OCI-LY1 (cell line): ENCODE results near the gene LPIN3.

Experiments
- H2AFZ ChIP-seq: fragments of 200-600 bp; sonication (generic), shearing (Covaris generic); 2 replicates; pipeline ENCODE4 v1.6.0; 2014; ENCODE audit warnings: antibody characterized with exemption, mild to moderate bottlenecking, low read length
- H3F3A ChIP-seq: fragments of 200-600 bp; sonication (generic), shearing (Covaris generic); 2 replicates; pipeline ENCODE4 v1.6.0; 2014; ENCODE audit warnings: mild to moderate bottlenecking, antibody characterized with exemption, low read length, moderate library complexity; ENCODE audit not compliant: insufficient read depth
- H3K27ac ChIP-seq: fragments of 200-600 bp; sonication (generic); 2 replicates; pipeline ENCODE4 v1.5.1; 2014; ENCODE audit warnings: low read length, mixed run types, mild to moderate bottlenecking, low read depth; ENCODE audit not compliant: poor library complexity, severe bottlenecking
- H3K27me3 ChIP-seq: fragments of 200-600 bp; sonication (generic); 2 replicates; pipeline ENCODE4 v1.6.0; 2014; ENCODE audit warnings: antibody characterized with exemption, mild to moderate bottlenecking, low read length, moderate library complexity; ENCODE audit not compliant: insufficient read depth
- H3K36me3 ChIP-seq: fragments of 200-600 bp; sonication (generic); 2 replicates; pipeline ENCODE4 v1.6.1; 2014; ENCODE audit warnings: mild to moderate bottlenecking, antibody characterized with exemption, low read length, moderate library complexity, mixed read lengths; ENCODE audit not compliant: insufficient read depth
- H3K4me1 ChIP-seq: fragments of 200-600 bp; sonication (generic); 2 replicates; pipeline ENCODE4 v1.5.1; 2014; ENCODE audit warnings: mild to moderate bottlenecking, low read length, moderate library complexity; ENCODE audit not compliant: insufficient read depth, severe bottlenecking
- H3K4me2 ChIP-seq: fragments of 200-600 bp; sonication (generic), shearing (Covaris generic); 2 replicates; pipeline ENCODE4 v1.6.1; 2014; ENCODE audit warnings: low read length
- H3K4me3 ChIP-seq: fragments of 200-600 bp; sonication (generic); 2 replicates; pipeline ENCODE4 v1.5.1; 2014; ENCODE audit warnings: low read length, low read depth, mild to moderate bottlenecking, mixed read lengths; ENCODE audit not compliant: poor library complexity, severe bottlenecking
- H3K79me2 ChIP-seq: fragments of 200-600 bp; shearing (Covaris generic); 2 replicates; pipeline ENCODE4 v1.6.1; 2016; ENCODE audit warnings: mixed run types, low read length, mixed read lengths; ENCODE audit not compliant: insufficient read depth
- H3K9ac ChIP-seq: fragments of 200-600 bp; sonication (generic), shearing (Covaris generic); 2 replicates; pipeline ENCODE4 v1.6.1; 2014; ENCODE audit warnings: mild to moderate bottlenecking, low read length, mixed read lengths
- H3K9me2 ChIP-seq: fragments of 200-600 bp; sonication (generic), shearing (Covaris generic); 2 replicates; pipeline ENCODE4 v1.6.1; 2014; ENCODE audit warnings: low read depth, mild to moderate bottlenecking, low read length, mixed read lengths
- H3K9me3 ChIP-seq: fragments of 200-600 bp; shearing (Covaris generic); 2 replicates; pipeline ENCODE4 v1.6.1; 2014; ENCODE audit warnings: low read length, mixed read lengths
- H4K20me1 ChIP-seq: fragments of 200-600 bp; sonication (generic), shearing (Covaris generic); 2 replicates; pipeline ENCODE4 v1.6.0; 2016; ENCODE audit warnings: mild to moderate bottlenecking, low read length; ENCODE audit not compliant: insufficient read depth
- CTCF ChIP-seq: fragments of 200-600 bp; sonication (generic), shearing (Covaris generic); IDR thresholded peaks from 2 replicates; pipeline ENCODE4 v1.5.1; 2017; ENCODE audit warnings: mild to moderate bottlenecking, antibody characterized with exemption, low read length, moderate library complexity, mixed read lengths
- EZH2 ChIP-seq: fragments of 200-600 bp; sonication (generic), shearing (Covaris generic); IDR thresholded peaks from 2 replicates; pipeline ENCODE4 v1.8.0; 2017; ENCODE audit warnings: borderline replicate concordance, mixed run types, mild to moderate bottlenecking, antibody characterized with exemption, low read length, moderate library complexity, mixed read lengths

Gene LPIN3

GRCh38 chr20:41355598-41356203 is 15.1 kb downstream of the LPIN3 start:
- H2AFZ ChIP-seq = no peak overlapping the region
- TF ChIP-seq EZH2 (no peak), CTCF (no peak)

GRCh38 chr20:41356951-41357350 is 16.3 kb downstream of the LPIN3 start:
- H3K27ac ChIP-seq = no peak overlapping the region
- H3K4me2 ChIP-seq = no peak overlapping the region
- no peaks in the 10 kb centered on the region for H4K20me1 ChIP-seq
- no peaks in the 10 kb centered on the region for H3F3A ChIP-seq
- no peak overlapping the region for H3K9ac ChIP-seq
- no peaks in the 10 kb centered on the region; the same call in 1 of the 2 replicates for H3K27me3 ChIP-seq
- H2AFZ ChIP-seq = no peak overlapping the region
- no peaks in the 10 kb centered on the region for H3K79me2 ChIP-seq
- TF ChIP-seq EZH2 (no peak), CTCF (no peak)
- H3K9me2 ChIP-seq = no peaks in the 10 kb centered on the region
- H3K36me3 ChIP-seq = no peaks in the 10 kb centered on the region
- H3K4me1 ChIP-seq = no peaks in the 10 kb centered on the region
- H3K4me3 ChIP-seq = no peak overlapping the region
- H3K9me3 ChIP-seq = no peaks in the 10 kb centered on the region

More at GRCh38 chr20:41355598-41356203, 15.1 kb downstream of the LPIN3 start:
- H3K9ac ChIP-seq = no peak overlapping the region
- H3K4me2 ChIP-seq = no peak overlapping the region
- no peaks in the 10 kb centered on the region for H3K36me3 ChIP-seq
- no peaks in the 10 kb centered on the region for H4K20me1 ChIP-seq
- no peaks in the 10 kb centered on the region for H3K9me2 ChIP-seq
- H3K27me3 ChIP-seq = no peaks in the 10 kb centered on the region; the same call in 1 of the 2 replicates
- H3K79me2 ChIP-seq = no peaks in the 10 kb centered on the region
- H3K9me3 ChIP-seq = no peaks in the 10 kb centered on the region
- H3K4me1 ChIP-seq = no peaks in the 10 kb centered on the region
- H3F3A ChIP-seq = no peaks in the 10 kb centered on the region
- H3K27ac ChIP-seq = no peak overlapping the region
- H3K4me3 ChIP-seq = no peak overlapping the region

- TF ChIP-seq CTCF (peak; percentile 33; the same call in 1 of the 2 replicates), EZH2 (no peak)
- Histone ChIP-seq H3K9me3 (no peaks in the 10 kb centered on the region), H3K79me2 (no peaks in the 10 kb centered on the region), H3K4me1 (no peaks in the 10 kb centered on the region), H2AFZ (no peak overlapping the region), H4K20me1 (no peaks in the 10 kb centered on the region), H3K9me2 (no peaks in the 10 kb centered on the region), H3F3A (no peaks in the 10 kb centered on the region), H3K36me3 (no peaks in the 10 kb centered on the region), H3K4me2 (no peak overlapping the region), H3K9ac (no peak overlapping the region), H3K27ac (no peak overlapping the region), H3K27me3 (no peaks in the 10 kb centered on the region; the same call in 1 of the 2 replicates), H3K4me3 (no peak overlapping the region)
Measured at GRCh38 chr20:41357424-41358163, 17.0 kb downstream of the LPIN3 start.
